ENCODE results near the gene AHSA1.

- TF ChIP-seq FOXM1 (IDR thresholded peaks at IDR 0.05; ENCODE audit: borderline replicate concordance) (no peak), BHLHE40 (IDR thresholded peaks at IDR 0.05; ENCODE audit: borderline replicate concordance) (no peak), SP1 (IDR thresholded peaks at IDR 0.05) (no peak), CTBP1 (IDR thresholded peaks at IDR 0.05; ENCODE audit: borderline replicate concordance) (no peak), FOXA1 (IDR thresholded peaks at IDR 0.05) (no peak), ZNF384 (IDR thresholded peaks at IDR 0.05) (no peak), TARDBP (IDR thresholded peaks at IDR 0.05) (no peak), SUZ12 (IDR thresholded peaks at IDR 0.05) (no peak), ARNT (IDR thresholded peaks at IDR 0.05) (no peak), FOXK2 (IDR thresholded peaks at IDR 0.05) (no peak), L3MBTL2 (conservative IDR thresholded peaks at IDR 0.05) (no peak)
- TF ChIP-seq, protein P1, sequence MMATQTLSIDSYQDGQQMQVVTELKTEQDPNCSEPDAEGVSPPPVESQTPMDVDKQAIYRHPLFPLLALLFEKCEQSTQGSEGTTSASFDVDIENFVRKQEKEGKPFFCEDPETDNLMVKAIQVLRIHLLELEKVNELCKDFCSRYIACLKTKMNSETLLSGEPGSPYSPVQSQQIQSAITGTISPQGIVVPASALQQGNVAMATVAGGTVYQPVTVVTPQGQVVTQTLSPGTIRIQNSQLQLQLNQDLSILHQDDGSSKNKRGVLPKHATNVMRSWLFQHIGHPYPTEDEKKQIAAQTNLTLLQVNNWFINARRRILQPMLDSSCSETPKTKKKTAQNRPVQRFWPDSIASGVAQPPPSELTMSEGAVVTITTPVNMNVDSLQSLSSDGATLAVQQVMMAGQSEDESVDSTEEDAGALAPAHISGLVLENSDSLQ (IDR thresholded peaks at IDR 0.05), result no peak
Observed at GRCh38 chr14:77488558-77488957, 30.7 kb downstream of the AHSA1 start.
